AG04450 (cell line): ENCODE results near the gene CNIH2. TPM values are rescaled to one million over a fixed set of nuclear protein-coding genes. Genes with fewer than 3 reads are reported as not detected.

Experiments
- CTCF ChIA-PET: fragments of 300-600, 350-600 bp; formaldehyde crosslinking; extraction: SDS; loops from one replicate; lab custom pipeline; 2022; ENCODE audit warnings: antibody characterized with exemption, inconsistent platforms; lab: Charles Lee
- POLR2A ChIA-PET: fragments of 350-600 bp; formaldehyde crosslinking; extraction: SDS; loops from one replicate; lab custom pipeline; 2021; ENCODE audit warnings: antibody characterized with exemption, inconsistent platforms; lab: Yijun Ruan, JAX
- DNase-seq: peaks from one replicate; pipeline ENCODE4 v3.0.0-alpha.2; 2011; ENCODE audit warnings: low read depth, low spot score
- H3K27ac ChIP-seq: one replicate; pipeline ENCODE4 v1.5.1; 2012; ENCODE audit warnings: low read depth, low read length, control low read depth
- H3K27me3 ChIP-seq: one replicate; pipeline ENCODE4 v1.6.0; 2012; ENCODE audit warnings: low read length; ENCODE audit not compliant: control insufficient read depth, insufficient read depth
- H3K4me3 ChIP-seq: 2 replicates; pipeline ENCODE4 v1.5.1; 2011; ENCODE audit warnings: mild to moderate bottlenecking, low read depth, low read length, control low read depth
- H3K9me3 ChIP-seq: 2 replicates; pipeline ENCODE4 v1.5.1; 2012; ENCODE audit warnings: low read length; ENCODE audit not compliant: control insufficient read depth, insufficient read depth
- polyA plus RNA-seq: library from polyadenylated mRNA; depleted of rRNA; stranded (reverse); fragments of >200 nt; gene quantifications from 2 replicates; pipeline ENCODE4 v1.2.3, GENCODE V29; 2011
- TF ChIP-seq, protein P1 (sequence below): IDR thresholded peaks from 2 replicates; pipeline ENCODE4 v1.5.1; 2011; ENCODE audit warnings: low read depth, low read length, control low read depth, inconsistent platforms

CNIH2 gene
- polyA plus RNA-seq, 1 experiment = 2.8 TPM

DNA sequence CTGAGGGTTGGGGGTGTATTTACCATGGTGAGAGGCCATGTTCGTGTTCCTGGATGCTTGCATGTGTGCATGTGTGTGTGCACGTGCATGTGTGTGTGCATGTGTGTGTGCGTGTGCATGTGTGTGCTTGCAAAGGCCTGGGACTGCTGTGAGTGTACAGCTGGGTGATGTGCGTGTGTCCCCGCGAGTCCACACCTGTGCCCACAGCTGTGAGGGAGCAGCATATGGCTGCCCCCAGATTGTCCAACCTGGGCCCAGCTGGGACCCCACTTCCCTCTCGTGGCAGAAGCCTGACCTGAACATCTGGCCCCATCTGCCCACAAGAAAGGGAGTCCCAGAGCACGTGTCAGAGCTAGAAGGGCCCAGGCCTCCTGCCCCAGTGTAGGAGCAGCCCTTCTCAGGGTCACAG lies 47.3 kb downstream of the CNIH2 start:
- no peak for DNase-seq
- H3K27ac ChIP-seq = peak overlapping the region; percentile 47
- TF ChIP-seq, protein P1, sequence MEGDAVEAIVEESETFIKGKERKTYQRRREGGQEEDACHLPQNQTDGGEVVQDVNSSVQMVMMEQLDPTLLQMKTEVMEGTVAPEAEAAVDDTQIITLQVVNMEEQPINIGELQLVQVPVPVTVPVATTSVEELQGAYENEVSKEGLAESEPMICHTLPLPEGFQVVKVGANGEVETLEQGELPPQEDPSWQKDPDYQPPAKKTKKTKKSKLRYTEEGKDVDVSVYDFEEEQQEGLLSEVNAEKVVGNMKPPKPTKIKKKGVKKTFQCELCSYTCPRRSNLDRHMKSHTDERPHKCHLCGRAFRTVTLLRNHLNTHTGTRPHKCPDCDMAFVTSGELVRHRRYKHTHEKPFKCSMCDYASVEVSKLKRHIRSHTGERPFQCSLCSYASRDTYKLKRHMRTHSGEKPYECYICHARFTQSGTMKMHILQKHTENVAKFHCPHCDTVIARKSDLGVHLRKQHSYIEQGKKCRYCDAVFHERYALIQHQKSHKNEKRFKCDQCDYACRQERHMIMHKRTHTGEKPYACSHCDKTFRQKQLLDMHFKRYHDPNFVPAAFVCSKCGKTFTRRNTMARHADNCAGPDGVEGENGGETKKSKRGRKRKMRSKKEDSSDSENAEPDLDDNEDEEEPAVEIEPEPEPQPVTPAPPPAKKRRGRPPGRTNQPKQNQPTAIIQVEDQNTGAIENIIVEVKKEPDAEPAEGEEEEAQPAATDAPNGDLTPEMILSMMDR = no peak
- POLR2A ChIA-PET = interaction anchor here (0.6 to 2.1 kb wide), 5 partner anchors 8 to 133 kb away, joined by 3 to 15 read pairs (median 4); partner anchors contain the start of genes CD248 and RIN1
- no peaks in the 10 kb centered on the region for H3K27me3 ChIP-seq
- no peak overlapping the region for H3K4me3 ChIP-seq
- H3K9me3 ChIP-seq = no peaks in the 10 kb centered on the region; the same call in 1 of the 2 replicates
- CTCF ChIA-PET = interaction anchor here (1.3 to 1.4 kb wide), 2 partner anchors 13 to 14 kb away, joined by 3 to 7 read pairs; no protein-coding TSS in a partner anchor

GRCh38 chr11:66326261-66327111 lies 48.5 kb downstream of the CNIH2 start:
- DNase-seq = no peak
- no peaks in the 10 kb centered on the region for H3K27me3 ChIP-seq
- no peak overlapping the region for H3K4me3 ChIP-seq
- TF ChIP-seq, protein P1 = no peak
- H3K9me3 ChIP-seq = no peaks in the 10 kb centered on the region; the same call in 1 of the 2 replicates
- POLR2A ChIA-PET = interaction anchor here (0.6 to 1.8 kb wide), 8 partner anchors 9 to 140 kb away, joined by 3 to 28 read pairs (median 4); partner anchors contain the start of genes BRMS1, CD248 and RIN1
- CTCF ChIA-PET = interaction anchor here (0.8 to 1.6 kb wide), 4 partner anchors 9 to 15 kb away, joined by 5 to 14 read pairs (median 8); partner anchors contain the start of genes CD248 and RIN1
- H3K27ac ChIP-seq = peak overlapping the region; percentile 89

DNA sequence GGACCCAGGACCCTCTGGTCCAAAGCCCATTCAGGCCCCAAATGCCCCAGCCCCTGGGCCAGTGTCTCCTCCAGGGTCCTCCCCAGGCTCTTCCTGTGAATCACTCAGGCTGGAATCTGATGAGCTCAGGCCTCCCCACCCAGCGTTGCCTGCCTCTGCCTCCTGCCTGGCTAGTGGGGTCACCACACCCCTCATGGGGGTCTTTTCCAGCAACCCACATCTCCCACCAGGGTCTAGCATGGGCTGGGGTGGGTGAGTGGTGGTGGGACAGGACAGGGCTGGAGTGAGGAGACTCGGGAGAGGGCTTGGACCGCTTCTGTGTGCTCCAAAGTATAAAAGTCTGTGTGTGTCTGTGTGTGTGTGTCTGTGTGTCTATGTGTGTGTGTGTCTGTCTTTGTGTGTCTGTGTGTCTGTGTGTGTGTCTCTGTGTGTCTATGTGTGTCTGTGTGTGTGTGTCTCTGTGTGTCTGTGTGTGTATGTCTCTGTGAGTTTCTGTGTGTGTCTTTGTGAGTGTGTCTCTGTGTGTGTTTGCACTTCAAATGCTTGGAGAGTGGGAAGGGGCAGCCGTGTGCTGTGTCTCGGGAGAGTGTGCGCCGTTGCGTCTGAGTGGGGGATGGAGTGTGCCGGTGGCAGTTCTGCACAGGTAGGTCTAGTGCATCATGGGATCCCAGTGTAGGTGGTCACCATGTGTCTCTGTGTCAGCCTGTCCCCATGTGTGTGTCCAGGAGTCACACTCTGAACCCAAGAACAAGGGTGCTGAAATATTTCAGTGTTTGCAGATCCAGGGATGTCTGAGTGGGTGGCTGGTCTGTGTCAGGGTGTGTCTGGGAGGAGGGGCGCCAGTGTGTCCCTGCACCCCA lies 49.4 kb downstream of the CNIH2 start:
- TF ChIP-seq, protein P1 = 0 out of 2 replicates have a peak, but pooled peaks have one; percentile 25
- Histone ChIP-seq H3K27ac (peak overlapping the region; percentile 89), H3K4me3 (no peak overlapping the region), H3K9me3 (no peaks in the 10 kb centered on the region; the same call in 1 of the 2 replicates), H3K27me3 (no peaks in the 10 kb centered on the region)
- ChIA-PET POLR2A (interaction anchor here (0.6 to 1.8 kb wide), 8 partner anchors 9 to 139 kb away, joined by 3 to 28 read pairs (median 4); partner anchors contain the start of genes BRMS1, CD248 and RIN1), CTCF (interaction anchor here (0.8 to 1.6 kb wide), 4 partner anchors 9 to 16 kb away, joined by 5 to 14 read pairs (median 8); partner anchors contain the start of genes CD248 and RIN1)
- no peak for DNase-seq

- CTCF ChIA-PET = no interaction called here
- Histone ChIP-seq H3K27me3 (no peaks in the 10 kb centered on the region), H3K9me3 (no peaks in the 10 kb centered on the region), H3K27ac (peak overlapping the region; percentile 89), H3K4me3 (no peak overlapping the region)
- POLR2A ChIA-PET = no interaction called here
- DNase-seq = no peak
- TF ChIP-seq, protein P1 = no peak
Measured at GRCh38 chr11:66328031-66328301, 50.0 kb downstream of the CNIH2 start.
